Transverse colon (tissue), 4 donors: Measurements from ENCODE around the gene LAMA3. TPM values are rescaled to one million over a fixed set of nuclear protein-coding genes. Genes with fewer than 3 reads are reported as not detected.

Experiments used
- DNase-seq: peaks from one replicate; pipeline ENCODE4 v3.0.0-alpha.2; 2019
- H3K27ac ChIP-seq, 4 donors: fragments of 200-600 bp; sonication (generic); 2 replicates each; pipeline ENCODE4 v1.5.1; 2016 to 2018; ENCODE audit warnings: inconsistent platforms in 4 of 4
- H3K27me3 ChIP-seq: fragments of 200-600 bp; sonication (generic); 2 replicates; pipeline ENCODE4 v1.5.1; 2017; ENCODE audit warnings: inconsistent platforms
- H3K36me3 ChIP-seq, 4 donors: fragments of 200-600 bp; sonication (generic); 2 replicates each; pipeline ENCODE4 v1.5.1; 2017 to 2019; ENCODE audit warnings: inconsistent platforms in 4 of 4
- H3K4me1 ChIP-seq, 4 donors: fragments of 200-600 bp; sonication (generic); 2 replicates each; pipeline ENCODE4 v1.5.1; 2017 to 2020; ENCODE audit warnings: inconsistent platforms in 4 of 4
- H3K4me3 ChIP-seq, 4 donors: fragments of 200-600 bp; sonication (generic); 1 replicate in 1 of 4; 2 replicates in 3 of 4; pipeline versions ENCODE4 v1.5.1 to v1.6.1; 2017 to 2019; ENCODE audit warnings: inconsistent platforms in 4 of 4
- H3K9me3 ChIP-seq, 2 donors: fragments of 200-600 bp; sonication (generic); 2 replicates each; pipeline ENCODE4 v1.5.1; 2017 to 2019; ENCODE audit warnings: inconsistent platforms in 2 of 2
- EP300 ChIP-seq: sonication (generic); formaldehyde crosslinking; IDR thresholded peaks from one replicate; pipeline ENCODE4 v1.6.1; 2017; ENCODE audit warnings: antibody characterized with exemption, low read depth
- POLR2A ChIP-seq: fragments of 450-650 bp; IDR thresholded peaks from one replicate; pipeline ENCODE4 v1.6.1; 2016; ENCODE audit warnings: antibody characterized with exemption, mild to moderate bottlenecking, moderate library complexity
- POLR2AphosphoS5 ChIP-seq, 3 donors: sonication (generic); formaldehyde crosslinking; IDR thresholded peaks; one replicate each; pipeline ENCODE4 v1.6.1; 2016; ENCODE audit warnings: antibody characterized with exemption in 3 of 3
- WGBS, 2 donors: methylation state at CpG; one replicate each; pipeline ENCODE4 v1.1.5; 2018; ENCODE audit warnings: low coverage in 1 of 2; 5-methylcytosine and 5-hydroxymethylcytosine counted together
- in situ Hi-C, 4 donors: fragments of 200-750 bp; cut with MboI; loops; one replicate each; pipeline versions ENCODE4 v1.15.0 to v1.15.1; 2017; ENCODE audit warnings: low sequenced_read_pairs in 3 of 4, low pct_ligation_motif_present in 1 of 4, low pct_unique_long_range_greater_than_20kb in 1 of 4
- intact Hi-C: fragments of 100-400 bp; cut with DNase I; formaldehyde crosslinking; loops from one replicate; pipeline ENCODE4 v1.15.1; 2023; ENCODE audit warnings: low total_unique reads
- total RNA-seq, 4 donors: library from RNA; depleted of rRNA; stranded (reverse); fragments of >200 nt; gene quantifications; one replicate each; pipeline ENCODE4 v1.1.0, GENCODE V29; 2016
- TF ChIP-seq, protein P1 (sequence below), 5 experiments: fragments of 200-600 bp in 3 of 5; fragments of 450-650 bp in 2 of 5; sonication (generic) in 3 of 5; IDR thresholded peaks; 1 replicate in 2 of 5; 2 replicates in 3 of 5; pipeline ENCODE4 v1.5.1; 2016 to 2017; ENCODE audit warnings: antibody characterized with exemption in 5 of 5, inconsistent platforms in 3 of 5, mild to moderate bottlenecking in 2 of 5, moderate library complexity in 1 of 5

The LAMA3 gene
- total RNA-seq, 4 donors from 2014 or later: 17.5 to 71.8 (median 47.4) TPM

DNA sequence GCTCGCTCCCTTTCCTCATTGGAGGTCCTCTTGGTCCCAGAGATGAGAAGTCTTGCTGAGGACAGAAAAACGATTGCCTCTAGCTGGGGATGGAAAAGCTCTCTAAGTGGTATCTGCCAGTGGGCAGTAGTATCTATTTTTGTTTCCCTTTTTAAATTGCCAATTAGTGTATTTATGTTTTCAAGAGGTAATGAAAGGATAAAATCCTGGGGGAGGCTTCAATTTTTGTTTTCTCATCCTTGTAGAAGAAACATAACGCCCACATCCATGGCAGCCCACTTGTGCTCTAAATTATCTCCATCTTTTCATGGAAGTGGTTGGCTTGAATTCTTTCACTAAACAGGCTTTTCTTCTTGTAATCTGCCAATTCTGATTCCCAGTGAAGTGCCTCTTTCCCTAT lies 40.8 kb upstream of the LAMA3 start:
- TF ChIP-seq POLR2A (no peak), POLR2AphosphoS5 (IDR thresholded peaks at IDR 0.05) (no peak), EP300 (no peak)
- TF ChIP-seq, protein P1, sequence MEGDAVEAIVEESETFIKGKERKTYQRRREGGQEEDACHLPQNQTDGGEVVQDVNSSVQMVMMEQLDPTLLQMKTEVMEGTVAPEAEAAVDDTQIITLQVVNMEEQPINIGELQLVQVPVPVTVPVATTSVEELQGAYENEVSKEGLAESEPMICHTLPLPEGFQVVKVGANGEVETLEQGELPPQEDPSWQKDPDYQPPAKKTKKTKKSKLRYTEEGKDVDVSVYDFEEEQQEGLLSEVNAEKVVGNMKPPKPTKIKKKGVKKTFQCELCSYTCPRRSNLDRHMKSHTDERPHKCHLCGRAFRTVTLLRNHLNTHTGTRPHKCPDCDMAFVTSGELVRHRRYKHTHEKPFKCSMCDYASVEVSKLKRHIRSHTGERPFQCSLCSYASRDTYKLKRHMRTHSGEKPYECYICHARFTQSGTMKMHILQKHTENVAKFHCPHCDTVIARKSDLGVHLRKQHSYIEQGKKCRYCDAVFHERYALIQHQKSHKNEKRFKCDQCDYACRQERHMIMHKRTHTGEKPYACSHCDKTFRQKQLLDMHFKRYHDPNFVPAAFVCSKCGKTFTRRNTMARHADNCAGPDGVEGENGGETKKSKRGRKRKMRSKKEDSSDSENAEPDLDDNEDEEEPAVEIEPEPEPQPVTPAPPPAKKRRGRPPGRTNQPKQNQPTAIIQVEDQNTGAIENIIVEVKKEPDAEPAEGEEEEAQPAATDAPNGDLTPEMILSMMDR (IDR thresholded peaks at IDR 0.05): no peak
- Histone ChIP-seq H3K4me3 (no peak overlapping the region), H3K4me1 (peaks cover 0 to 5% (median 0%) of the 10 kb centered on the region in 4 donors), H3K9me3 (no peaks in the 10 kb centered on the region), H3K27ac (no peak overlapping the region), H3K27me3 (no peaks in the 10 kb centered on the region), H3K36me3 (no peaks in the 10 kb centered on the region)
- WGBS, 2 donors: 77 to 83% methylated on average over 2 to 3 of the region's 3 CpGs
- no peak for DNase-seq
- intact Hi-C loops (no loop called here), in situ Hi-C loops (loop anchor here in 3 of 4 donors (25.0 kb wide), 2 partner anchors 264 to 464 kb away; no protein-coding TSS in a partner anchor)

DNA sequence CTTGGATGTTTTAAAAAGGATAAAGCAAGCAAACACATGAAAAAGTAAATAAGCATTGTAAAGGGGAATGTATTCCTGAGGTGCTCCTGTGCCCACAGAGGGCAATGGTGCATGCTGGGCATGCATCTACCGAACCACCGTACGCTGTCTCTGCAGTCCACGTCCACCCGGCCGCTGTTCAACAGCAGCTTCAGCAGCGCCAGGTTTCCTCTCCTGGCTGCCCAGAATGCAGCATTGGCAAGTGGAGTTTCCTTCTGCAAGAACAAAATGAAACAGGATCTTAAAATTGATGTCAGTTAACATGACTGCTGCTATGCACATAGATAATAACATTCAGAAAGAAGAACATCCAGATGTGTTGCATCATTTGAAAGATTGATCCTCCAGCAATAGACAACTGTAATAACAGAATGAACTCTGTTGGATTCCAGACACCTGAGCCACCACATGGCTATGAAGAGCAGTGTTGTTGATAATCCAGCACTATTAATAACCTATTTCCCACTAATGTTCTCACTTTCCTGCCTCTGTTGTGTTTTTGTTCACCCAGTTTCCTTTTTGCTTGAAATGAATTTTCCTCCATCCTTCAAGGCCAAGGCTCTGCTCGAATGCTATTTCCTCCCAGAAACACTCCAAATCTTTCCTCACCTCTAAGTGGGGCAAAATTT lies 40.2 kb upstream of the LAMA3 start:
- intact Hi-C loops (no loop called here), in situ Hi-C loops (loop anchor here in 3 of 4 donors (25.0 kb wide), 2 partner anchors 263 to 463 kb away; no protein-coding TSS in a partner anchor)
- Histone ChIP-seq H3K4me3 (no peak overlapping the region), H3K27ac (no peak overlapping the region), H3K9me3 (no peaks in the 10 kb centered on the region), H3K36me3 (no peaks in the 10 kb centered on the region), H3K27me3 (no peaks in the 10 kb centered on the region), H3K4me1 (peaks cover 0 to 5% (median 0%) of the 10 kb centered on the region in 4 donors)
- DNase-seq: no peak
- WGBS, 2 donors: 78 to 84% methylated on average over 8 of the region's 8 CpGs
- TF ChIP-seq POLR2A (no peak), EP300 (no peak), POLR2AphosphoS5 (IDR thresholded peaks at IDR 0.05) (no peak)
- TF ChIP-seq, protein P1 (IDR thresholded peaks at IDR 0.05): no peak

DNA sequence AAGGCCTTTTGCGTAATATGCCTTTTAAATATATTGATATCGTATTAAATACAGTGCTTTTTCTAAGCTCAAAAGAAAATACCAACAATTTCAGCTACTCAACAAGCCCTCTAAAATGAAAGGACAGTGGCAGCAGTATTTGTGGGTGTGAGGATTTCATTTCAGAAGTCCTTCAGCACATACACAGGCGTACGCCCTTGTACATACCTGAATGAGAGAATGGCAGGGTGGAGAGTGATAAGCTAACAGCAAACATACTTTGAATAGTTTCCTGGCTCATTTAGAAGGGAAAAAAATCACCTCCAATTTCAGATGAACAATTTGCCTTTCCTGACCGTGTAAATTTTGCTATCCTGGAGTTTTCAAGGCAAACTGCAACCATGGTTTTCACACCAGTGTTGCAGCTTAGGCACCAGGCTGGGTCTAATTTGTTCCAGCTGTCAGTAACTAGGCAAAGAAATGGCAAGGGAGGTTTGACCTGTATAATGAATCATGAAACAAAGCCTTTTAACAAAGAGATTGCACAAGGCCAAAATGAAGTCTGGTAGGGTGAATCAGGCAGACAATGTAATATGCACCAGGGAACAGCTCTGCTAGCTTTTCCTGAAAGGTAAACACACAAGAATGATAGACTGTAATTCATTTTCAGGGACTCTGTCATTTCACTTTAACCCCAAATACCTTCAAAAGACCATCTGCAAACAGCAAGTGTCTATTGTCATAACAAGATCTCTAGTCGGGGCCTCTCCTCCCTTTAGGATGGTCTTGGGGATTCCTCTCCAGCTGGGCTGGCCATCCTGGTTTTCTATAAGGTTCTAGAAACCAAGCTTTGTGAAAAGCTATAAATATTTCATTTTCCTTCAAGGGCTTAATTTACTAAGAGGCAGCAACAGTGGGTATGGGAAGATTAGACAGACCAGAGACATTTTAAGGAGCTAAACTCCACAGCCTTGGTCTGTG lies 38.0 kb upstream of the LAMA3 start:
- Histone ChIP-seq H3K27ac (no peak overlapping the region), H3K4me1 (peaks cover 0 to 5% (median 0%) of the 10 kb centered on the region in 4 donors), H3K27me3 (no peaks in the 10 kb centered on the region), H3K9me3 (no peaks in the 10 kb centered on the region), H3K4me3 (no peak overlapping the region), H3K36me3 (no peaks in the 10 kb centered on the region)
- WGBS, 2 donors: 64 to 66% methylated on average over 6 of the region's 6 CpGs
- DNase-seq: no peak
- intact Hi-C loops: no loop called here
- TF ChIP-seq POLR2AphosphoS5 (IDR thresholded peaks at IDR 0.05) (no peak), POLR2A (no peak), EP300 (no peak)
- TF ChIP-seq, protein P1 (IDR thresholded peaks at IDR 0.05): no peak
- in situ Hi-C loops: no loop called here

DNA sequence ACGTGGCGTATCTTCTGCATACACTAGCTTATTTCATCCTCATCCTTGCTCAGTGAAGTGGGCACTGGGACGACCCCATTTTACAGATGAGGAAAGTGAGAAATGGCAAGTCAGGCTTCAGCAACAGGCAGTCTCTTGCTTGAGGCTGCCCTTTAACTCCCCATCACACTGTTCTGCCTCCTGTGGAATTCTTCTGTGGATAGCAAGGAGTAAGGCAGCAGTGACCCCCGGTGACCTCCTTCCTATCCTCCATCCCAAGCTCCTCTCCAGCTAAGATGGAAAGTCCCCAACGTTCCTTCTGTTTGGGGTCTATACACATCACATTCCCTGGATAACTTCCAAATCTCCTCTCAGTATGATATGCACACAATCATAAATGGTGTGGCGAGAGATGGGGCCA lies 37.0 kb upstream of the LAMA3 start:
- intact Hi-C loops (no loop called here), in situ Hi-C loops (no loop called here)
- no peak overlapping the region for H3K4me3 ChIP-seq
- H3K27me3 ChIP-seq: no peaks in the 10 kb centered on the region
- H3K27ac ChIP-seq: no peak overlapping the region
- H3K4me1 ChIP-seq: peaks cover 0 to 5% (median 0%) of the 10 kb centered on the region in 4 donors
- 71 to 83% methylated on average over 2 to 6 of the region's 6 CpGs for WGBS, 2 donors
- no peak for DNase-seq
- no peaks in the 10 kb centered on the region for H3K36me3 ChIP-seq
- TF ChIP-seq POLR2A (no peak), POLR2AphosphoS5 (IDR thresholded peaks at IDR 0.05) (no peak), EP300 (no peak)
- TF ChIP-seq, protein P1 (IDR thresholded peaks at IDR 0.05): no peak
- H3K9me3 ChIP-seq: no peaks in the 10 kb centered on the region
